ENCODE data around the gene KNDC1. TPM values are rescaled to one million over a fixed set of nuclear protein-coding genes. Genes with fewer than 3 reads are reported as not detected.

KNDC1 gene
- total RNA-seq, 1 experiment from 2014 or later = 15.7 TPM

GRCh38 chr10:133144771-133145170 is 15.2 kb upstream of the KNDC1 start:
- DNase-seq = peak; percentile 29
- peak overlapping the region in 1 of 3 experiments; percentile 32; a peak in 1 of 7 replicates for H3K27ac Mint-ChIP-seq
- WGBS (ENCODE audit: extremely low coverage, insufficient read length, low lambda C conversion rate) = no CpG with 5 or more reads among the region's 7 CpGs
- Histone ChIP-seq H3K23ac (ENCODE audit: insufficient read length, low read depth, low read length) (no peak overlapping the region), H2AK5ac (ENCODE audit: insufficient read length, low read length) (no peak overlapping the region), H4K20me1 (ENCODE audit: control insufficient read depth, insufficient read depth, insufficient read length) (no peaks in the 10 kb centered on the region), H2BK120ac (ENCODE audit: low read depth, low read length, poor library complexity, severe bottlenecking) (no peak overlapping the region), H3K14ac (ENCODE audit: insufficient read depth, low read length) (no peak overlapping the region), H3K79me2 (ENCODE audit: insufficient read depth, low read length) (no peaks in the 10 kb centered on the region), H3K4ac (ENCODE audit: low read depth, low read length) (no peak overlapping the region), H3K9ac (ENCODE audit: extremely low read depth, insufficient read length, low read length) (no peak overlapping the region), H2BK15ac (ENCODE audit: low read depth, low read length) (no peak overlapping the region), H4K5ac (ENCODE audit: insufficient read length, low read depth, low read length) (no peak overlapping the region), H2BK12ac (ENCODE audit: insufficient read length, low read depth, low read length) (no peak overlapping the region), H3K27ac (ENCODE audit: insufficient read length, low read depth, low read length) (no peak overlapping the region), H4K8ac (replicated peaks; ENCODE audit: insufficient read length, low read depth, low read length) (no peak overlapping the region), H2BK20ac (ENCODE audit: low read depth, low read length, poor library complexity, severe bottlenecking) (no peak overlapping the region), H2AFZ (ENCODE audit: low read length) (no peak overlapping the region), H3K23me2 (ENCODE audit: insufficient read length, low read depth, low read length, poor library complexity, severe bottlenecking) (no peaks in the 10 kb centered on the region), H3T11ph (ENCODE audit: low read length) (no peak overlapping the region), H3K79me1 (ENCODE audit: insufficient read depth, low read depth, low read length, poor library complexity, severe bottlenecking) (no peaks in the 10 kb centered on the region), H4K91ac (ENCODE audit: insufficient read length, low read depth, low read length) (no peak overlapping the region), H3K27me3 (ENCODE audit: insufficient read depth, low read length) (no peaks in the 10 kb centered on the region), H3K4me1 (ENCODE audit: insufficient read depth, low read length) (peaks cover 7% of the 10 kb centered on the region; the same call in 1 of the 2 replicates), H3K9me3 (ENCODE audit: control insufficient read depth, low read depth, low read length) (no peaks in the 10 kb centered on the region), H2BK5ac (ENCODE audit: insufficient read length, low read length) (no peak overlapping the region), H3K56ac (ENCODE audit: insufficient read length, low read depth, low read length) (no peak overlapping the region), H3K18ac (ENCODE audit: insufficient read length, low read depth, low read length) (no peak overlapping the region), H3K4me2 (ENCODE audit: insufficient read depth, insufficient read length, low read length) (no peak overlapping the region)
- no peak for TF ChIP-seq CTCF (conservative IDR thresholded peaks at IDR 0.05)
- H3K36me3 Mint-ChIP-seq (ENCODE audit: insufficient read depth in 1 of 3, low read depth in 3 of 3) = peaks cover 15 to 31% (median 21%) of the 10 kb centered on the region in 3 experiments
- H3K4me3 Mint-ChIP-seq = no peak overlapping the region
- H3K27me3 Mint-ChIP-seq (ENCODE audit: low read depth) = peaks cover 4% of the 10 kb centered on the region; the same call in 1 of the 2 replicates
- H3K4me1 Mint-ChIP-seq = peaks cover 32 to 39% of the 10 kb centered on the region in 2 experiments
- H3K9me3 Mint-ChIP-seq = peaks cover 26 to 27% of the 10 kb centered on the region in 2 experiments

All from H9 (cell line).